NB4 (cell line): Measurements from ENCODE around the gene TMEM183A.

ENCODE experiments used
- CTCF ChIP-seq: IDR thresholded peaks from one replicate; pipeline ENCODE4 v1.5.1; 2012; ENCODE audit warnings: low read depth, low read length
- MAX ChIP-seq: IDR thresholded peaks from 2 replicates; pipeline ENCODE4 v1.6.1; 2011; ENCODE audit warnings: low read depth, low read length
- POLR2A ChIP-seq: IDR thresholded peaks from 2 replicates; pipeline ENCODE4 v1.6.1; 2011; ENCODE audit warnings: mild to moderate bottlenecking; ENCODE audit not compliant: insufficient read length; ENCODE audit errors: extremely low read depth

GRCh38 chr1:202991112-202991511 is 16.1 kb upstream of the TMEM183A start:
- TF ChIP-seq CTCF (no peak), POLR2A (no peak), MAX (no peak)
